GM12865 (cell line): ENCODE data around the gene GRPR.

Experiments used
- DNase-seq: peaks from one replicate; pipeline ENCODE4 v3.0.0; 2010; ENCODE audit warnings: low read depth
- H3K4me3 ChIP-seq: 2 replicates; pipeline ENCODE4 v1.5.1; 2011; ENCODE audit warnings: mild to moderate bottlenecking, low read depth, low read length, control low read depth
- CTCF ChIP-seq: IDR thresholded peaks from 2 replicates; pipeline ENCODE4 v1.5.1; 2011; ENCODE audit warnings: low read length, control low read depth, low read depth, inconsistent platforms; ENCODE audit not compliant: insufficient read depth; ENCODE audit errors: missing control alignments

Gene GRPR

GRCh38 chrX:16134936-16135335 lies 11.6 kb downstream of the GRPR start:
- H3K4me3 ChIP-seq = no peak overlapping the region
- TF ChIP-seq CTCF = no peak
- DNase-seq = no peak

- no peak for DNase-seq
- no peak overlapping the region for H3K4me3 ChIP-seq
- no peak for TF ChIP-seq CTCF
These were observed 12.7 kb downstream of the GRPR start for GRCh38 chrX:16136080-16136479.

- H3K4me3 ChIP-seq = no peak overlapping the region
- peak; percentile 27 for DNase-seq
- no peak for TF ChIP-seq CTCF
These were observed 14.2 kb downstream of the GRPR start for GRCh38 chrX:16137416-16138107.

GRCh38 chrX:16138108-16138427 lies 14.7 kb downstream of the GRPR start:
- peak; percentile 53 for DNase-seq
- H3K4me3 ChIP-seq = no peak overlapping the region
- TF ChIP-seq CTCF = peak; percentile 30

GRCh38 chrX:16140448-16140847 lies 17.1 kb downstream of the GRPR start:
- H3K4me3 ChIP-seq = no peak overlapping the region
- no peak for TF ChIP-seq CTCF
- no peak for DNase-seq

- no peak overlapping the region for H3K4me3 ChIP-seq
- TF ChIP-seq CTCF = no peak
- DNase-seq = no peak
These were observed 17.6 kb downstream of the GRPR start for GRCh38 chrX:16140983-16141382.
